Endodermal cell (in vitro differentiated cells): Measurements from ENCODE around the gene NCAN. TPM values are rescaled to one million over a fixed set of nuclear protein-coding genes. Genes with fewer than 3 reads are reported as not detected.
A peak's percentile ranks its signal among the peaks of the same experiment; 100 is the strongest.

Experiments used
- DNase-seq: peaks from one replicate; pipeline ENCODE4 v3.0.0-alpha.2; 2017
- H3K27ac ChIP-seq: 2 replicates; pipeline ENCODE4 v1.5.1; 2013; ENCODE audit warnings: mild to moderate bottlenecking, low read depth, low read length, moderate library complexity
- H3K27me3 ChIP-seq: 2 replicates; pipeline ENCODE4 v1.6.1; 2013; ENCODE audit warnings: mild to moderate bottlenecking, low read length, moderate library complexity; ENCODE audit not compliant: insufficient read depth, control insufficient read depth, poor library complexity, severe bottlenecking
- H3K36me3 ChIP-seq: 2 replicates; pipeline ENCODE4 v1.7.0; 2013; ENCODE audit warnings: mild to moderate bottlenecking, low read length, moderate library complexity; ENCODE audit not compliant: control insufficient read depth, insufficient read depth
- H3K4me1 ChIP-seq: one replicate; pipeline ENCODE4 v1.7.0; 2013; ENCODE audit warnings: low read length; ENCODE audit not compliant: control insufficient read depth, insufficient read depth
- H3K4me3 ChIP-seq: 2 replicates; pipeline ENCODE4 v1.5.1; 2013; ENCODE audit warnings: mild to moderate bottlenecking, low read length, moderate library complexity
- H3K9ac ChIP-seq: 2 replicates; pipeline ENCODE4 v1.6.1; 2013; ENCODE audit warnings: mild to moderate bottlenecking, low read length, moderate library complexity; ENCODE audit not compliant: poor library complexity, severe bottlenecking; ENCODE audit errors: extremely low read depth
- H3K9me3 ChIP-seq: 2 replicates; pipeline ENCODE4 v1.6.1; 2013; ENCODE audit warnings: mild to moderate bottlenecking, low read length, moderate library complexity; ENCODE audit not compliant: control insufficient read depth
- H3K27ac Mint-ChIP-seq: 2 replicates; pipeline ENCODE4 v1.8.0; 2020; ENCODE audit warnings: mixed read lengths
- H3K27me3 Mint-ChIP-seq: 2 replicates; pipeline ENCODE4 v1.8.0; 2021; ENCODE audit warnings: mild to moderate bottlenecking, mixed read lengths; ENCODE audit not compliant: insufficient read depth
- H3K36me3 Mint-ChIP-seq: 2 replicates; pipeline ENCODE4 v1.8.0; 2020; ENCODE audit warnings: low read depth, mixed read lengths
- H3K4me1 Mint-ChIP-seq: 2 replicates; pipeline ENCODE4 v1.8.0; 2020; ENCODE audit warnings: mixed read lengths
- H3K4me3 Mint-ChIP-seq: 2 replicates; pipeline ENCODE4 v1.8.0; 2020; ENCODE audit warnings: mild to moderate bottlenecking, moderate library complexity, mixed read lengths
- H3K9me3 Mint-ChIP-seq: 2 replicates; pipeline ENCODE4 v1.8.0; 2020; ENCODE audit warnings: mild to moderate bottlenecking, mixed read lengths
- WGBS, 2 experiments: methylation state at CpG; one replicate each; pipeline versions ENCODE4 v1.1.5 to v1.1.7; 2013; ENCODE audit warnings: missing lambda C conversion rate in 2 of 2, mixed read lengths in 1 of 2; ENCODE audit not compliant: insufficient coverage in 1 of 2, insufficient read length in 1 of 2; 5-methylcytosine and 5-hydroxymethylcytosine counted together
- total RNA-seq, 2 donors: library from RNA; stranded (reverse); fragmentation: NEBNext Ultra II Directional in 1 of 2; extraction: Animal tissue kit (Norgen Biotek cat#: 25700) in 1 of 2; gene quantifications; 2 replicates in 1 of 2; 3 replicates in 1 of 2; pipeline ENCODE4 v1.2.1, GENCODE V29; 2021
- TF ChIP-seq, protein P1 (sequence below): fragments of 200-600 bp; sonication (generic); conservative IDR thresholded peaks from 2 replicates; pipeline ENCODE4 v1.5.0; 2021; ENCODE audit warnings: antibody characterized with exemption, mild to moderate bottlenecking

NCAN gene
- total RNA-seq, 2 donors from 2014 or later, result 0.77 to 4.2 TPM

DNA sequence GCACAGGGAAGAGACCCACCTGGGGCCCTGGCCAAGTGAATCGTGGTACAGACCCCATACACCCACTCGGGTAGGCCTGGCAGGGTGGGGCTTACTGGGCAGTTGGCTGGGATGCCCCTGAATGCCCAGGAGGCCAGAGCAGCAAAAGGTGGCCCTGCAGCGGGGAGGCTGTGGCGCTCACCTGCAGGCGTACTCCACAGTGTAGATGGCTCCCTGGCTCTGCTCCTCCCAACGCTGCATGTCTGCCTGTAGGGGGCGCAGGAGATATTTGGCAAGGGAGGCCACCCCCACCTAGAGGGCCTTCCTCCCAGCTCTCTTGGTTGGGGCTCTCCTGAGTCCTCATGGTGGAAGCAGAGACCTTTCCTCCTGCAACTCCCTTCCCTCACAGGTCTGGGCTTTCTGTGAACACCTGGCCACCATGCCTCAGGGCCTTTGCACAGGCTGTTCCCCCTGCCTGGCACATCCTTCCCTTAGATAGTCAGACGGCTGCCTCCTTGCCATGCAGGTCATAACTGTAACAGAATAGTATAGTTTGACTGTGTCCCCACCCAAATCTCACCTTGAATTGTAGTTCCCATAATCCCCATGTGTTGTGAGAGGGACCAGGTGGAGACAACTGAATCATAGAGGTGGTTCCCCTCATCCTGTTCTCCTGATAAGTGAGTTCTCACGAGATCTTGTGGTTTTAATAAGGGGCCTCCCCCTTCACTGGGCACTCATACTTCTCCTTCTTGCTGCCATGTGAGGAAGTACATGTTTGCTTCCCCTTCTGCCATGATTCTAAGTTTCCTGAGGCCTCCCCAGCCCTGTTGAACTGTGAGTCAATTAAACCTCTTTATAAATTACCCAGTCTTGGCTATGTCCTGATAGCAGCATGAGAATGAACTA, 25.7 kb upstream of the NCAN start:
- peak; percentile 96 for DNase-seq
- Histone ChIP-seq H3K27me3 (no peaks in the 10 kb centered on the region), H3K4me3 (no peak overlapping the region), H3K4me1 (no peaks in the 10 kb centered on the region), H3K27ac (no peak overlapping the region), H3K9ac (no peak overlapping the region), H3K9me3 (no peaks in the 10 kb centered on the region), H3K36me3 (peaks cover 13% of the 10 kb centered on the region)
- no peaks in the 10 kb centered on the region for H3K27me3 Mint-ChIP-seq
- TF ChIP-seq, protein P1, sequence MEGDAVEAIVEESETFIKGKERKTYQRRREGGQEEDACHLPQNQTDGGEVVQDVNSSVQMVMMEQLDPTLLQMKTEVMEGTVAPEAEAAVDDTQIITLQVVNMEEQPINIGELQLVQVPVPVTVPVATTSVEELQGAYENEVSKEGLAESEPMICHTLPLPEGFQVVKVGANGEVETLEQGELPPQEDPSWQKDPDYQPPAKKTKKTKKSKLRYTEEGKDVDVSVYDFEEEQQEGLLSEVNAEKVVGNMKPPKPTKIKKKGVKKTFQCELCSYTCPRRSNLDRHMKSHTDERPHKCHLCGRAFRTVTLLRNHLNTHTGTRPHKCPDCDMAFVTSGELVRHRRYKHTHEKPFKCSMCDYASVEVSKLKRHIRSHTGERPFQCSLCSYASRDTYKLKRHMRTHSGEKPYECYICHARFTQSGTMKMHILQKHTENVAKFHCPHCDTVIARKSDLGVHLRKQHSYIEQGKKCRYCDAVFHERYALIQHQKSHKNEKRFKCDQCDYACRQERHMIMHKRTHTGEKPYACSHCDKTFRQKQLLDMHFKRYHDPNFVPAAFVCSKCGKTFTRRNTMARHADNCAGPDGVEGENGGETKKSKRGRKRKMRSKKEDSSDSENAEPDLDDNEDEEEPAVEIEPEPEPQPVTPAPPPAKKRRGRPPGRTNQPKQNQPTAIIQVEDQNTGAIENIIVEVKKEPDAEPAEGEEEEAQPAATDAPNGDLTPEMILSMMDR, result peak; percentile 95
- H3K36me3 Mint-ChIP-seq, result peaks cover 40% of the 10 kb centered on the region
- peak overlapping the region; percentile 85 for H3K27ac Mint-ChIP-seq
- no peaks in the 10 kb centered on the region for H3K4me1 Mint-ChIP-seq
- whole genome bisulfite sequencing, 2 experiments, result 71 to 83% methylated on average over 2 to 9 of the region's 9 CpGs
- no peak overlapping the region for H3K4me3 Mint-ChIP-seq
- no peaks in the 10 kb centered on the region for H3K9me3 Mint-ChIP-seq

DNA sequence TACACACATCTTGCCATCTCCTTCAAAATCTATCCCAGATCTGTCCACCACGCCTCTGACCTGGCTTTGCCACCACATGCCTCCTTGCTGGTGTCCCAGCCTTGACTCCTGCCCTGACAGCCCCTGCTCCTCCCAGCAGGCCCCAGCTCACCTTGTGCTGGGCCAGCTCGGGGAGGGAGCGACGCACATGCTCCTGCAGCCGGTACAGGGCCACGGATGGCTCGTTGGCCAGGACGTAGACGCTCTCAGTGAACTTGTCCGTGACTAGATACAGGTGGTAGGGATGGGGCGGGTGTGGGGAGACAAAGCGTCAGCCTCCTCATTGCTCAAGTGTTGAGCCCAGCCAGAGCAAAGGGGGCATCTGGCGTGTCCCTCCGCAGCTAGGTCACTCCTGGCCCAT, 25.0 kb upstream of the NCAN start:
- WGBS, 2 experiments, result 95 to 96% methylated on average over 13 to 14 of the region's 14 CpGs
- no peak for DNase-seq
- peaks cover 34% of the 10 kb centered on the region for H3K36me3 Mint-ChIP-seq
- no peak overlapping the region for H3K4me3 Mint-ChIP-seq
- no peak overlapping the region for H3K9ac ChIP-seq
- H3K4me1 Mint-ChIP-seq, result no peaks in the 10 kb centered on the region
- TF ChIP-seq, protein P1, result no peak
- no peaks in the 10 kb centered on the region for H3K27me3 ChIP-seq
- no peaks in the 10 kb centered on the region for H3K27me3 Mint-ChIP-seq
- peaks cover 7% of the 10 kb centered on the region for H3K36me3 ChIP-seq
- no peak overlapping the region for H3K27ac ChIP-seq
- peak overlapping the region; percentile 85 for H3K27ac Mint-ChIP-seq
- H3K9me3 Mint-ChIP-seq, result no peaks in the 10 kb centered on the region
- H3K4me3 ChIP-seq, result no peak overlapping the region
- H3K4me1 ChIP-seq, result no peaks in the 10 kb centered on the region
- H3K9me3 ChIP-seq, result no peaks in the 10 kb centered on the region

DNA sequence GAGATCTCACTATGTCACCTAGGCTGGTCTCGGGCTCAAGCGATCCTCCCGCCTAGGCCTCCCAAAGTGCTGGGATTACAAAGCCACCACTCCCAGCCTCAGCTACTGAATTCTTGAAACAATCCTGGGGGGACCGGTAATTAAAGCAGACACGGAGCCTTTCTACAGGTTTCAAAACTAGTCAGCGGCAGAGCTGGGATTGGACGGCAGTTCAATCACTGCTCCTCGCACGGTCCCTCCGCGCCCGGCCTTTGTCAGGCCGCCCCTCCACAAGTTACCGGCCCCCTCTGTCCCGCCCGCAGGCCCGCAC, 20.0 kb upstream of the NCAN start:
- Mint-ChIP-seq H3K36me3 (peaks cover 19% of the 10 kb centered on the region), H3K27me3 (no peaks in the 10 kb centered on the region), H3K27ac (peak overlapping the region; percentile 96), H3K4me3 (peak overlapping the region; percentile 96), H3K9me3 (no peaks in the 10 kb centered on the region), H3K4me1 (peaks cover 8% of the 10 kb centered on the region)
- peak overlapping the region; percentile 99 for H3K4me3 ChIP-seq
- peak overlapping the region; percentile 88 for H3K27ac ChIP-seq
- DNase-seq, result no peak
- H3K9ac ChIP-seq, result peak overlapping the region; percentile 91
- TF ChIP-seq, protein P1, result no peak
- no peaks in the 10 kb centered on the region for H3K27me3 ChIP-seq
- WGBS, 2 experiments, result 0 to 1% methylated on average over 12 to 17 of the region's 17 CpGs
- no peaks in the 10 kb centered on the region for H3K4me1 ChIP-seq
- H3K9me3 ChIP-seq, result no peaks in the 10 kb centered on the region
- H3K36me3 ChIP-seq, result peaks cover under 1% of the 10 kb centered on the region
